ENCODE data around the gene OMP.

The OMP gene, protein sequence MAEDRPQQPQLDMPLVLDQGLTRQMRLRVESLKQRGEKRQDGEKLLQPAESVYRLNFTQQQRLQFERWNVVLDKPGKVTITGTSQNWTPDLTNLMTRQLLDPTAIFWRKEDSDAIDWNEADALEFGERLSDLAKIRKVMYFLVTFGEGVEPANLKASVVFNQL

DNA sequence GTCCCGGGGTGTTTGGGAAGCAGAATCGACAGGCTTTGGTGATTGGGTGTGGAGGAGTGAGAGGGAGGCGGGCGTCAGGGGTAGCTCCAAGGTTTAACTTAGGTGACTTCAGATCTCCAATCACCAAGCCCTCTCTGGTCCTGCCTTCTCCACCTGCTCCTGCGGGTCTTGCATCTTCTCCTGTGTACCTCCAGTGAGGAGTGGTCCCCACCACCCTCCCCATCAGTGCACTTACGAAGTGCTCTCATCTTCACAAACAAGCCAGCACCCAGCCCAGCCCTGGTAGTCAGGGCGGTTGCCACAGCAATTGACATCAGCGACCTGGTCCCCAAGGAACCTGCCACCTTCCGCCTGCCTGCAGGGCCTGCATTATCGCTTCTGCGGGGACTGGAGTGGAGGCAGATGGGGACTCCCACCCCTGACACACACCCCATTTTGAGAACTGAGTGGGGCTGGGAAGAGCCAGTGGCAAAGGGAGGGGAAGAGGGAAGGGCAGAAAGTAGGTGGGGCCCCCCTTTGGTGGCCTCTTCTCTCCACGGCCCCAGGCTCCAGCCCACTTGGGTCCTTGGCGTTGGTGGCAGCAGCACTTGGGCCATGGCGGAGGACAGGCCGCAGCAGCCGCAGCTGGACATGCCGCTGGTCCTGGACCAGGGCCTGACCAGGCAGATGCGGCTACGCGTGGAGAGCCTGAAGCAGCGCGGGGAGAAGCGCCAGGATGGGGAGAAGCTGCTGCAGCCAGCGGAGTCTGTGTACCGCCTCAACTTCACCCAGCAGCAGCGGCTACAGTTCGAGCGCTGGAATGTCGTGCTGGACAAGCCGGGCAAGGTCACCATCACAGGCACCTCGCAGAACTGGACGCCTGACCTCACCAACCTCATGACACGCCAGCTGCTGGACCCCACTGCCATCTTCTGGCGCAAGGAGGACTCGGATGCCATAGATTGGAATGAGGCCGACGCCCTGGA is at the start of gene OMP:
TSS of gene OMP (plus strand) at position 595 of the 965 bp plus-strand sequence. CDS start at position 595, 0 bp downstream.
- no peak within 1 kb of the TSS for H3K4me3 ChIP-seq (ENCODE audit: low read length)
- no peak for DNase-seq (ENCODE audit: low read depth)
- TF ChIP-seq, protein P1, sequence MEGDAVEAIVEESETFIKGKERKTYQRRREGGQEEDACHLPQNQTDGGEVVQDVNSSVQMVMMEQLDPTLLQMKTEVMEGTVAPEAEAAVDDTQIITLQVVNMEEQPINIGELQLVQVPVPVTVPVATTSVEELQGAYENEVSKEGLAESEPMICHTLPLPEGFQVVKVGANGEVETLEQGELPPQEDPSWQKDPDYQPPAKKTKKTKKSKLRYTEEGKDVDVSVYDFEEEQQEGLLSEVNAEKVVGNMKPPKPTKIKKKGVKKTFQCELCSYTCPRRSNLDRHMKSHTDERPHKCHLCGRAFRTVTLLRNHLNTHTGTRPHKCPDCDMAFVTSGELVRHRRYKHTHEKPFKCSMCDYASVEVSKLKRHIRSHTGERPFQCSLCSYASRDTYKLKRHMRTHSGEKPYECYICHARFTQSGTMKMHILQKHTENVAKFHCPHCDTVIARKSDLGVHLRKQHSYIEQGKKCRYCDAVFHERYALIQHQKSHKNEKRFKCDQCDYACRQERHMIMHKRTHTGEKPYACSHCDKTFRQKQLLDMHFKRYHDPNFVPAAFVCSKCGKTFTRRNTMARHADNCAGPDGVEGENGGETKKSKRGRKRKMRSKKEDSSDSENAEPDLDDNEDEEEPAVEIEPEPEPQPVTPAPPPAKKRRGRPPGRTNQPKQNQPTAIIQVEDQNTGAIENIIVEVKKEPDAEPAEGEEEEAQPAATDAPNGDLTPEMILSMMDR (IDR thresholded peaks at IDR 0.05; ENCODE audit: insufficient read depth, low read depth, low read length, missing control alignments) = no peak

DNA sequence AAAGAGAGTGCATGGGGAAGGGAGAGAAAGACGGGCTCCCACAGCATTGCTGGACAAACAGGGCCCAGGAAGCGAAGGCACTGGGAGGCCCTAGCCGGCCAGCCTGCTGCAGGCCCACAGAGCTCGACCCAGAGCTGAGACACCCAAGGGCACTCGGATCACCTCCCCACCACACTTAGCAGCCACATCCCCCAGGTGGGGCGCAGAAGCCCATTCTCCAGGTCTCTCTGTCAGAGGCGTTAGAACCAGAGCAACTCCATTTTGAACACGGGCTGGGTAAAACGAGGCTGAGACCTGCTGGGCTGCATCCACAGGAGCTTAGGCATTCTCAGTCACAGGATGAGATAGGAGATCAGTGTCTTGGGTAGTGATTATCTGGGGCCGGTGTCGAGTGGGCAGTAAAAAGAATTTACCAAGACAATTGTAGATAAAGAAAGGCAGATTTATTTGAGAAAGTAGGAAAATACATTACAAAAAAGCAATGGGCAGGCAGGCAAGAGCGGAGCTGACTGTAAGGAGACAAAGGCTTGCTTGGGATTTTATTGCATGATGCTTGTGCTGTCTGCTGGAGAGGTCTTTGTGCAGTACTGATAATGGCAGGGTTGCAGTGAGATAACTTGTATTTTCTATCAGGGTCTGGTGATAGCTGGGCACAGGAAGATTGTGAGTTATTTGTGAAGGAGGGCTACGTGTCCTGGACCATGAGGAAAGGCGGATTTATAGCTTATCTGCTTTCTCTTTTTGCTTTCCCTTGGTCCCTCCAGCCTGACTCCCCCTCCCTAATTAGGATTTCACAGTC is 49.2 kb upstream of the OMP start:
- DNase-seq (ENCODE audit: low read depth) = no peak
- no peak overlapping the region for H3K4me3 ChIP-seq (ENCODE audit: low read length)
- TF ChIP-seq, protein P1 (IDR thresholded peaks at IDR 0.05; ENCODE audit: insufficient read depth, low read depth, low read length, missing control alignments) = no peak

DNA sequence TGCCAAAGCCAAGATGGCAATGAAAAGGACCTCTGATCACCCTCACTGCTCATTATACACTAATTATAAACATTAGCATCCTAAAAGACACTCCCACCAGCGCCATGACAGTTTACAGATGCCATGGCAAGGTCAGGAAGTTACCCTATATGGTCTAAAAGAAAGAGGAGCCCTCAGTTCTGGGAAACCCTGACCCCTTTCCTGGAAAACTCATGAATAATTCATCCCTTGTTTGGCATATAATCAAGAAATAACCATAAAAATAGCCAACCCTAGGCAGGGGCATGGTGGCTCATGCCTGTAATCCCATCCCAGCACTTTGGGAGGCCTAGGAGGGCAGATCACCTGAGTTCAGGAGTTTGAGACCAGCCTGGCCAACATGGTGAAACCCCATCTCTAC is 48.6 kb upstream of the OMP start:
- no peak overlapping the region for H3K4me3 ChIP-seq (ENCODE audit: low read length)
- TF ChIP-seq, protein P1 (IDR thresholded peaks at IDR 0.05; ENCODE audit: insufficient read depth, low read depth, low read length, missing control alignments) = no peak
- DNase-seq (ENCODE audit: low read depth) = no peak

DNA sequence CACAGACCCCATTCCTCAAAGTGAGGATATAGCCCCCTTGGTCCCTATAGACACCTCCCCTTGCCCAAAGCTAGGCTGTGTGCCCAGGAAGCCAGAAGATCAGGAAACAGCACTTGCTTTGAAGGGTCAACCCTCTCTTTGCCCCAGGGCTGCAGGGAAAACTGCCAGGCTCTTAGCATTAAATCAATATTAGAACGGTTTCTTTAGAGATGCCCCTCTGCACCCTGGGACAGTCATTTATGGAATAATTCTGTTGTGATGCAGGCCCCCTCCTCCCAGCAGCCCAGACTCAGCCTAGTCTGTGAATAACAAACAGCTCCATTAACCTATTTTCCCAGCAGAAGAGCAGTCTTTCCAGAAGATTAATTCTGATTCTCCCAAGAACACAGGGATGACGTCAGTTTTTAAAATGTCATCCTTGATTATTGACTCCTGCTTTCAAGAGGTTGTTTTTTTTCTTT is 47.5 kb upstream of the OMP start:
- no peak overlapping the region for H3K4me3 ChIP-seq (ENCODE audit: low read length)
- DNase-seq (ENCODE audit: low read depth) = no peak
- TF ChIP-seq, protein P1 (IDR thresholded peaks at IDR 0.05; ENCODE audit: insufficient read depth, low read depth, low read length, missing control alignments) = no peak

DNA sequence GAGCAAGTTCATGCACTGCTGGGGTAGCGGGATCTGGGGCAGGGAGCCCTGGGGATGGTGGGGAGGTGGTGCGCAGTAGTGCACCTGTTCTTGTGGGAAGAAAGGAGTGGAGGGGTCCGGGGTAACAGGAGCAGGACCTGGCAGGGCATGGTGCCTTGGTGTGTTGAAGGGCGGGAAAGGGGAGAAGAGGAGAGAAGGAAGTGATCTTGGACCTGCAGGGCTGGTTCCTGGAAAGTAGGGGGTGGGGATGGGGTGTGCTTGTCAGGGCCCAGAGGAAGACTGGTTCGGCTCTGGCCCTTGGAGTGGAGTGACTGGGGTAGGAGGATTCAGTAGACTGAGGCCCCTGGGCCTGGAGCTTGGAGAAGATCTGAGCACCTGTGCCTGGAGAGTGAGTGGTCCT is 46.7 kb upstream of the OMP start:
- TF ChIP-seq, protein P1 (IDR thresholded peaks at IDR 0.05; ENCODE audit: insufficient read depth, low read depth, low read length, missing control alignments) = no peak
- DNase-seq (ENCODE audit: low read depth) = no peak
- H3K4me3 ChIP-seq (ENCODE audit: low read length) = no peak overlapping the region

DNA sequence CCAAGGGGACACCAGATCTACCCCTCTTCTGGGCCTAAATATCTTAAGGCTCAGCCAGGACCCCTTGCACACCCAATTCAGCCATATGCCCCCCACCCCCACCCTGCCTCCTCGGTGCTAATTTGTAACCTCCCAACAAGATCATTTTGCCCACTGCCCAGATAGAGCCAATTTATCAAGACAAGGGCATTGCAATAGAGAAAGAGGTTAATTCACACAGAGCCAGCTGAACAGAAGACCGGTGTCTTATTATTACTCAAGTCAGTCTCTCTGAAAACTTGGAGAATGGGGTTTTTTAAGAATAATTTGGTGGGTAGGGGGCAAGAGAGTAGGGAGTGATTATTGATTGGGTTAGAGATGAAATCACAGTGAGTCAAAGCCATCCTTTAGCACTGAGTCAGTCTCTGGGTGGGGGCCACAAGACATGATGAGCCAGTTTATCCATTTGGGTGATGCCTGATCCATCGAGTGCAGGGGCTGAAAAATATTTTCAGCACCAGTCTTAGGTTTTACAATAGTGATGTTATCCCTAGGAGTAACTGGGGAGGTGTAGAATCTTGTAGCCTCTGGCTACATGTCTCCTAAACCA is 45.7 kb upstream of the OMP start:
- no peak overlapping the region for H3K4me3 ChIP-seq (ENCODE audit: low read length)
- TF ChIP-seq, protein P1 (IDR thresholded peaks at IDR 0.05; ENCODE audit: insufficient read depth, low read depth, low read length, missing control alignments) = no peak
- no peak for DNase-seq (ENCODE audit: low read depth)
